HCEC 1CT (cell line): ENCODE data around the gene SND1.
A peak's percentile ranks its signal among the peaks of the same experiment; 100 is the strongest.

Experiments used
- DNase-seq: peaks from one replicate; pipeline ENCODE4 v3.0.0-alpha.2; 2017

The SND1 gene

GRCh38 chr7:127979113-127979727 is 327.2 kb downstream of the SND1 start:
- no peak for DNase-seq

GRCh38 chr7:127979728-127980126 is 327.7 kb downstream of the SND1 start:
- DNase-seq: peak; percentile 14

GRCh38 chr7:127980901-127981300 is 328.9 kb downstream of the SND1 start:
- DNase-seq: no peak

- DNase-seq: no peak
These were observed 330.0 kb downstream of the SND1 start for GRCh38 chr7:127981965-127982364.

- no peak for DNase-seq
These were observed 331.9 kb downstream of the SND1 start for GRCh38 chr7:127983804-127984332.

GRCh38 chr7:127986581-127987521 is 334.9 kb downstream of the SND1 start:
- DNase-seq: no peak

- DNase-seq: no peak
These were observed 336.8 kb downstream of the SND1 start for GRCh38 chr7:127988751-127989150.

- DNase-seq: no peak
These were observed 341.3 kb downstream of the SND1 start for GRCh38 chr7:127993317-127993716.

GRCh38 chr7:127993987-127994386 is 342.0 kb downstream of the SND1 start:
- no peak for DNase-seq

- no peak for DNase-seq
These were observed 343.3 kb downstream of the SND1 start for GRCh38 chr7:127995156-127995880.

- DNase-seq: no peak
These were observed 343.9 kb downstream of the SND1 start for GRCh38 chr7:127995881-127996215.

GRCh38 chr7:127996253-127997071 is 344.5 kb downstream of the SND1 start:
- DNase-seq: no peak

GRCh38 chr7:127997226-127997922 is 345.4 kb downstream of the SND1 start:
- no peak for DNase-seq

- no peak for DNase-seq
These were observed 346.7 kb downstream of the SND1 start for GRCh38 chr7:127998671-127999070.

GRCh38 chr7:128000048-128000447 is 348.1 kb downstream of the SND1 start:
- DNase-seq: no peak

- no peak for DNase-seq
These were observed 348.9 kb downstream of the SND1 start for GRCh38 chr7:128000854-128001265.

GRCh38 chr7:128003167-128003566 is 351.2 kb downstream of the SND1 start:
- no peak for DNase-seq

GRCh38 chr7:128003787-128004186 is 351.8 kb downstream of the SND1 start:
- no peak for DNase-seq

- no peak for DNase-seq
These were observed 352.6 kb downstream of the SND1 start for GRCh38 chr7:128004623-128005022.

GRCh38 chr7:128005117-128005516 is 353.1 kb downstream of the SND1 start:
- DNase-seq: no peak

GRCh38 chr7:128005759-128006159 is 353.8 kb downstream of the SND1 start:
- DNase-seq: no peak
